Astrocyte (in vitro differentiated cells and primary cell): ENCODE results near the gene TBC1D8. TPM values are rescaled to one million over a fixed set of nuclear protein-coding genes. Genes with fewer than 3 reads are reported as not detected.

Experiments
- DNase-seq: peaks from one replicate; pipeline ENCODE4 v3.0.0-alpha.2; 2010; ENCODE audit warnings: low read depth
- FAIRE-seq: peaks from 2 replicates; lab custom pipeline; 2011; peaks lifted over from hg19 to GRCh38; lab: Jason Lieb, UNC
- H2AFZ ChIP-seq: 2 replicates; pipeline ENCODE4 v1.6.0; 2012; ENCODE audit warnings: low read depth, low read length, inconsistent platforms
- H3K27ac ChIP-seq: 2 replicates; pipeline ENCODE4 v1.5.1; 2011; ENCODE audit warnings: low read depth, low read length, inconsistent platforms
- H3K27me3 ChIP-seq: 2 replicates; pipeline ENCODE4 v1.6.0; 2011; ENCODE audit warnings: low read length, inconsistent platforms; ENCODE audit not compliant: insufficient read depth
- H3K36me3 ChIP-seq: 2 replicates; pipeline ENCODE4 v1.5.1; 2011; ENCODE audit warnings: low read length, inconsistent platforms; ENCODE audit not compliant: insufficient read depth
- H3K4me1 ChIP-seq: 2 replicates; pipeline ENCODE4 v1.5.1; 2011; ENCODE audit warnings: low read length, inconsistent platforms; ENCODE audit not compliant: insufficient read depth
- H3K4me2 ChIP-seq: 2 replicates; pipeline ENCODE4 v1.6.0; 2012; ENCODE audit warnings: low read length, inconsistent platforms
- H3K4me3 ChIP-seq: 2 replicates; pipeline ENCODE4 v1.5.1; 2011; ENCODE audit warnings: low read depth, mild to moderate bottlenecking, low read length, inconsistent platforms; ENCODE audit not compliant: insufficient read depth
- H3K79me2 ChIP-seq: 2 replicates; pipeline ENCODE4 v1.6.0; 2012; ENCODE audit warnings: mild to moderate bottlenecking, low read length, inconsistent platforms; ENCODE audit not compliant: insufficient read depth
- H3K9ac ChIP-seq: 2 replicates; pipeline ENCODE4 v1.6.0; 2012; ENCODE audit warnings: mild to moderate bottlenecking, low read length, inconsistent platforms
- H3K9me3 ChIP-seq: 2 replicates; pipeline ENCODE4 v1.5.1; 2012; ENCODE audit warnings: low read depth, mild to moderate bottlenecking, low read length, inconsistent platforms; ENCODE audit not compliant: insufficient read depth
- H4K20me1 ChIP-seq: 2 replicates; pipeline ENCODE4 v1.6.0; 2012; ENCODE audit warnings: low read length, inconsistent platforms; ENCODE audit not compliant: insufficient read depth
- H3K27ac Mint-ChIP-seq: one replicate; pipeline ENCODE4 v1.8.0; 2021; ENCODE audit warnings: mild to moderate bottlenecking, mixed read lengths; ENCODE audit not compliant: unreplicated experiment
- H3K27me3 Mint-ChIP-seq: one replicate; pipeline ENCODE4 v1.8.0; 2021; ENCODE audit warnings: low read depth, mixed read lengths; ENCODE audit not compliant: unreplicated experiment
- H3K36me3 Mint-ChIP-seq: one replicate; pipeline ENCODE4 v1.8.0; 2021; ENCODE audit warnings: low read depth, mixed read lengths; ENCODE audit not compliant: unreplicated experiment
- H3K4me1 Mint-ChIP-seq: one replicate; pipeline ENCODE4 v1.8.0; 2021; ENCODE audit warnings: low read depth, mixed read lengths; ENCODE audit not compliant: unreplicated experiment
- H3K4me3 Mint-ChIP-seq: one replicate; pipeline ENCODE4 v1.8.0; 2021; ENCODE audit warnings: mild to moderate bottlenecking, moderate library complexity, mixed read lengths; ENCODE audit not compliant: unreplicated experiment
- H3K9me3 Mint-ChIP-seq: one replicate; pipeline ENCODE4 v1.8.0; 2021; ENCODE audit warnings: mild to moderate bottlenecking, mixed read lengths; ENCODE audit not compliant: unreplicated experiment
- EZH2 ChIP-seq: IDR thresholded peaks from 2 replicates; pipeline ENCODE4 v1.6.1; 2012; ENCODE audit warnings: mild to moderate bottlenecking, low read length, inconsistent platforms; ENCODE audit not compliant: insufficient read depth
- total RNA-seq: library from RNA; stranded (reverse); gene quantifications from 2 replicates; pipeline ENCODE4 v1.2.1, GENCODE V29; 2021
- TF ChIP-seq, protein P1 (sequence below): IDR thresholded peaks from 2 replicates; pipeline ENCODE4 v1.5.1; 2011; ENCODE audit warnings: low read depth, mild to moderate bottlenecking, inconsistent platforms, low read length, moderate library complexity; ENCODE audit not compliant: insufficient read depth

TBC1D8 gene
- total RNA-seq, 1 donor from 2014 or later: 2.4 TPM

DNA sequence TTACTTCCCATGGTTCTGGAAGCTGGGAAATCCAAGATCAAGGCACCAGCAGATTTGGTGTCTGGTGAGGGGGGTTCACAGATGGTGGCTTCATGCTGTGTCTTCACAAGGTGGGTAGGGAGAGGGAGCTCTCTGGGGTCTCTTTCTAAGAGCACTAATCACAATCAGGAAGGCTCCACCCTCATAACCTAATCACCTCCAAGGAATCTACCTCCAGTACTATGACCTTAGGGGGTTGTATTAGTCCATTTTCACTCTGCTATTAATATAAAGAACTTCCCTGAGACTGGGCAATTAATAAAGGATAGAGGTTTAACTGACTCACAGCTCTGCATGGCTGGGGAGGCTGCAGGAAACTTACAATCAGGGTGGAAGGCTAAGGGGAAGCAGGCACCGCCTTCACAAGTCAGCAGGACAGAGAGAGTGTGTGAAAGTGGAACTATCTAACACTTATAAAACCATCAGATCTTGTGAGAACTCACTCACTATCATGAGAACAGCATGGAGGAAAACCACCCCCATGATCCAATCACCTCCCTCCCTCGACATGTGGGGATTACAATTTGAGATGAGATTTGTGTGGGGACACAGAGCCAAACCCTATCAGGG lies 17.6 kb downstream of the TBC1D8 start:
- Histone ChIP-seq H3K27ac (no peak overlapping the region), H4K20me1 (no peaks in the 10 kb centered on the region), H3K79me2 (no peaks in the 10 kb centered on the region), H3K9ac (no peak overlapping the region), H3K27me3 (no peaks in the 10 kb centered on the region), H3K36me3 (no peaks in the 10 kb centered on the region), H3K4me2 (no peak overlapping the region), H3K9me3 (no peaks in the 10 kb centered on the region), H2AFZ (no peak overlapping the region), H3K4me3 (no peak overlapping the region), H3K4me1 (no peaks in the 10 kb centered on the region)
- DNase-seq (no peak), FAIRE-seq (no peak)
- no peaks in the 10 kb centered on the region for H3K9me3 Mint-ChIP-seq
- no peak overlapping the region for H3K27ac Mint-ChIP-seq
- no peaks in the 10 kb centered on the region for H3K36me3 Mint-ChIP-seq
- no peaks in the 10 kb centered on the region for H3K4me1 Mint-ChIP-seq
- TF ChIP-seq EZH2: no peak
- H3K27me3 Mint-ChIP-seq: peaks cover 4% of the 10 kb centered on the region
- H3K4me3 Mint-ChIP-seq: no peak overlapping the region

DNA sequence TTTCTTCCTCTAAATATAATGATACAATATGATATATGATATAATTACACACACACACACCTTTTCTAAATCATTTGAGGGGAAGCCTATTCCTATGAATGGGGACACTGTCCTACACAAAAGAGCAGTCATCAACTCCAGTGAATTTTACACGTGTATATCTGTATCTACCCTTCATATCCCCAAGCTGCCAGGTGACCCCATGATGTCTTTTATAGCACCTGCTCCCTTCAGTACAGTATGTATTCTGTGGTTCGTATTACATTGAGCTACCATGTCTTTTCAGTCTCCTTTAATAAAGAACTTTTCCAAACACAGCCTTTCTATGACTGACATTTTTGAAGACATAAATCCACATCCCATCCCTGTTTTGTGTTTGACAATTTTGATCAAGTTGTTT lies 19.0 kb downstream of the TBC1D8 start:
- Histone ChIP-seq H2AFZ (no peak overlapping the region), H3K36me3 (no peaks in the 10 kb centered on the region), H3K9ac (no peak overlapping the region), H3K9me3 (no peaks in the 10 kb centered on the region), H3K27me3 (no peaks in the 10 kb centered on the region), H3K79me2 (no peaks in the 10 kb centered on the region), H3K4me3 (no peak overlapping the region), H3K27ac (no peak overlapping the region), H3K4me1 (no peaks in the 10 kb centered on the region), H4K20me1 (no peaks in the 10 kb centered on the region), H3K4me2 (no peak overlapping the region)
- Mint-ChIP-seq H3K36me3 (no peaks in the 10 kb centered on the region), H3K4me1 (no peaks in the 10 kb centered on the region), H3K9me3 (no peaks in the 10 kb centered on the region), H3K27me3 (peaks cover 10% of the 10 kb centered on the region), H3K27ac (no peak overlapping the region), H3K4me3 (no peak overlapping the region)
- TF ChIP-seq, protein P1, sequence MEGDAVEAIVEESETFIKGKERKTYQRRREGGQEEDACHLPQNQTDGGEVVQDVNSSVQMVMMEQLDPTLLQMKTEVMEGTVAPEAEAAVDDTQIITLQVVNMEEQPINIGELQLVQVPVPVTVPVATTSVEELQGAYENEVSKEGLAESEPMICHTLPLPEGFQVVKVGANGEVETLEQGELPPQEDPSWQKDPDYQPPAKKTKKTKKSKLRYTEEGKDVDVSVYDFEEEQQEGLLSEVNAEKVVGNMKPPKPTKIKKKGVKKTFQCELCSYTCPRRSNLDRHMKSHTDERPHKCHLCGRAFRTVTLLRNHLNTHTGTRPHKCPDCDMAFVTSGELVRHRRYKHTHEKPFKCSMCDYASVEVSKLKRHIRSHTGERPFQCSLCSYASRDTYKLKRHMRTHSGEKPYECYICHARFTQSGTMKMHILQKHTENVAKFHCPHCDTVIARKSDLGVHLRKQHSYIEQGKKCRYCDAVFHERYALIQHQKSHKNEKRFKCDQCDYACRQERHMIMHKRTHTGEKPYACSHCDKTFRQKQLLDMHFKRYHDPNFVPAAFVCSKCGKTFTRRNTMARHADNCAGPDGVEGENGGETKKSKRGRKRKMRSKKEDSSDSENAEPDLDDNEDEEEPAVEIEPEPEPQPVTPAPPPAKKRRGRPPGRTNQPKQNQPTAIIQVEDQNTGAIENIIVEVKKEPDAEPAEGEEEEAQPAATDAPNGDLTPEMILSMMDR: no peak
- no peak for TF ChIP-seq EZH2
- FAIRE-seq: no peak
- no peak for DNase-seq

DNA sequence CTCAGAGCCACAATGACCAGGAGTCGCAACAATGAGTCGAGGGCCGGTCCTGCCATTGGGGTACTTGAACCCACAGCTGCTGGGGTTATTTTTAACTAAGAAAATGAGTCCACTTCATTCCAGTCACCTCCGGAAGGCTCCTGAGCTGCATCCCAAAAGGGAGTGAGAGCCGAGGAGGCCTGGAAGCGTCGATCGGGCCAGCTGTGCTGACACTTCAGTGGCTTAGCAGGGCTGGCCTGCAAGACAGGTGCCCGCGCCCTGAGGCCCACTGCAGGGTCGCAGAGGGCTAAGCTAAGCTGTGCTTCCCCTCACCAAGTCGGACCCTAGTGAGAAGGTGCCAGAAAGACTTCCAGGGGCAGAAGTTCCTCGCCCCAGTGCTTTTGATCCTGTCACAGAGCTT lies 21.1 kb downstream of the TBC1D8 start:
- Mint-ChIP-seq H3K27me3 (peaks cover 12% of the 10 kb centered on the region), H3K36me3 (no peaks in the 10 kb centered on the region), H3K4me3 (no peak overlapping the region), H3K9me3 (peaks cover 2% of the 10 kb centered on the region), H3K4me1 (peaks cover 9% of the 10 kb centered on the region), H3K27ac (no peak overlapping the region)
- no peaks in the 10 kb centered on the region for H4K20me1 ChIP-seq
- no peak overlapping the region for H2AFZ ChIP-seq
- no peaks in the 10 kb centered on the region for H3K9me3 ChIP-seq
- no peak overlapping the region for H3K4me3 ChIP-seq
- H3K4me2 ChIP-seq: no peak overlapping the region
- no peaks in the 10 kb centered on the region for H3K27me3 ChIP-seq
- TF ChIP-seq, protein P1: no peak
- TF ChIP-seq EZH2: no peak
- no peak overlapping the region for H3K9ac ChIP-seq
- FAIRE-seq: no peak
- H3K4me1 ChIP-seq: peaks cover 8% of the 10 kb centered on the region
- DNase-seq: no peak
- no peak overlapping the region for H3K27ac ChIP-seq
- H3K36me3 ChIP-seq: no peaks in the 10 kb centered on the region
- no peaks in the 10 kb centered on the region for H3K79me2 ChIP-seq
